Left ventricle myocardium inferior (tissue), 1 donor: ENCODE measurements around the gene TNRC18. TPM values are rescaled to one million over a fixed set of nuclear protein-coding genes. Genes with fewer than 3 reads are reported as not detected.

Source experiments
- DNase-seq: peaks from one replicate; pipeline ENCODE4 v3.0.0-alpha.2; 2020
- H3K27ac ChIP-seq: fragments of 200-600 bp; replicated peaks from 2 replicates; pipeline ENCODE4 v1.8.0; 2021
- H3K27me3 ChIP-seq: fragments of 200-600 bp; 2 replicates; pipeline ENCODE4 v1.8.0; 2021; ENCODE audit warnings: low read depth
- H3K36me3 ChIP-seq: fragments of 200-600 bp; 2 replicates; pipeline ENCODE4 v1.8.0; 2021
- H3K4me1 ChIP-seq: fragments of 200-600 bp; 2 replicates; pipeline ENCODE4 v1.8.0; 2021
- H3K4me3 ChIP-seq: fragments of 200-600 bp; 2 replicates; pipeline ENCODE4 v1.8.0; 2021; ENCODE audit warnings: mild to moderate bottlenecking, moderate library complexity
- H3K9me3 ChIP-seq: fragments of 200-600 bp; replicated peaks from 2 replicates; pipeline ENCODE4 v1.8.0; 2021
- intact Hi-C: fragments of 100-400 bp; cut with micrococcal nuclease; formaldehyde crosslinking; loops from one replicate; pipeline ENCODE4 v1.11.0; 2022
- total RNA-seq: library from RNA; stranded (reverse); fragmentation: NEBNext Ultra II Directional; extraction: Animal tissue kit (Norgen Biotek cat#: 25700); gene quantifications from one replicate; pipeline ENCODE4 v1.2.1, GENCODE V29; 2021
- TF ChIP-seq, protein P1 (sequence below): fragments of 200-600 bp; IDR thresholded peaks from 2 replicates; pipeline ENCODE4 v1.8.0; 2021; ENCODE audit warnings: antibody characterized with exemption, mild to moderate bottlenecking, borderline replicate concordance
- donor health status: DM: no; HTN: yes; CAD: no; lungs with severe emphysema.

The TNRC18 gene
- total RNA-seq, 1 donor from 2014 or later, result 27.7 TPM

DNA sequence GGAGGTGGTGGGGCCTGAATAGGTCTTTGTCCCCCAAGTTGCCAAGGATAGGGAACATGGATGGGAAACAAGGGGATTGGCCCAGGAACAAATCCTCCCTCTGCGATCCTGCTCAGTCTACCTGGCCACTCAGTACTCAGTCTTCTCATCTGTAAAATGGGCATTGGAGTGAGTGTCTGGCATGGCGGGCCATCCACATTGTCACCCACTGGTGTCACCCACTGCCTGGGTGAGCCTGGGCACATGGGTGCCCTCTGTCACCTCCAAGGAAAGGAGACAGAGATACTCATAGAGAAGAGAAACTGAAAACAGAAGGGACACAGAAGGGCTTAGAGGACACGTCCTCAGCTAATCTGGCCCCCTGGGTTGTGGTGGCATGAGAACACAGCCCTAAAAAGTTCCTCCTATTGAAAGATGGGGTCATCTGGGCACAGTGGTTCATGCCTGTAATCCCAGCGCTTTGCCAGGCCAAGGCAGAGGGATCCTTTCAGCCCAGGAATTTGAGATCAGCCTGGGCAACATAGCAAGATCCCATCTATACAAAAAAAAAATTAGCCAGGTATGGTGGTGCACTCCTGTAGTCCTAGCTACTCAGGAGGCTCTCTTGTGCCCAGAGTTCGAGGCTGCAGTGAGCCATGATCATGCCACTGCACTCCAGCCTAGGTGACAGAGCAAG lies 12.5 kb upstream of the TNRC18 start:
- no peak for DNase-seq
- Histone ChIP-seq H3K27ac (no peak overlapping the region), H3K4me1 (peaks cover 14% of the 10 kb centered on the region), H3K36me3 (peaks cover 5% of the 10 kb centered on the region), H3K27me3 (no peaks in the 10 kb centered on the region), H3K9me3 (peaks cover 16% of the 10 kb centered on the region), H3K4me3 (no peak overlapping the region)
- intact Hi-C loops, result no loop called here
- TF ChIP-seq, protein P1, sequence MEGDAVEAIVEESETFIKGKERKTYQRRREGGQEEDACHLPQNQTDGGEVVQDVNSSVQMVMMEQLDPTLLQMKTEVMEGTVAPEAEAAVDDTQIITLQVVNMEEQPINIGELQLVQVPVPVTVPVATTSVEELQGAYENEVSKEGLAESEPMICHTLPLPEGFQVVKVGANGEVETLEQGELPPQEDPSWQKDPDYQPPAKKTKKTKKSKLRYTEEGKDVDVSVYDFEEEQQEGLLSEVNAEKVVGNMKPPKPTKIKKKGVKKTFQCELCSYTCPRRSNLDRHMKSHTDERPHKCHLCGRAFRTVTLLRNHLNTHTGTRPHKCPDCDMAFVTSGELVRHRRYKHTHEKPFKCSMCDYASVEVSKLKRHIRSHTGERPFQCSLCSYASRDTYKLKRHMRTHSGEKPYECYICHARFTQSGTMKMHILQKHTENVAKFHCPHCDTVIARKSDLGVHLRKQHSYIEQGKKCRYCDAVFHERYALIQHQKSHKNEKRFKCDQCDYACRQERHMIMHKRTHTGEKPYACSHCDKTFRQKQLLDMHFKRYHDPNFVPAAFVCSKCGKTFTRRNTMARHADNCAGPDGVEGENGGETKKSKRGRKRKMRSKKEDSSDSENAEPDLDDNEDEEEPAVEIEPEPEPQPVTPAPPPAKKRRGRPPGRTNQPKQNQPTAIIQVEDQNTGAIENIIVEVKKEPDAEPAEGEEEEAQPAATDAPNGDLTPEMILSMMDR, result no peak

DNA sequence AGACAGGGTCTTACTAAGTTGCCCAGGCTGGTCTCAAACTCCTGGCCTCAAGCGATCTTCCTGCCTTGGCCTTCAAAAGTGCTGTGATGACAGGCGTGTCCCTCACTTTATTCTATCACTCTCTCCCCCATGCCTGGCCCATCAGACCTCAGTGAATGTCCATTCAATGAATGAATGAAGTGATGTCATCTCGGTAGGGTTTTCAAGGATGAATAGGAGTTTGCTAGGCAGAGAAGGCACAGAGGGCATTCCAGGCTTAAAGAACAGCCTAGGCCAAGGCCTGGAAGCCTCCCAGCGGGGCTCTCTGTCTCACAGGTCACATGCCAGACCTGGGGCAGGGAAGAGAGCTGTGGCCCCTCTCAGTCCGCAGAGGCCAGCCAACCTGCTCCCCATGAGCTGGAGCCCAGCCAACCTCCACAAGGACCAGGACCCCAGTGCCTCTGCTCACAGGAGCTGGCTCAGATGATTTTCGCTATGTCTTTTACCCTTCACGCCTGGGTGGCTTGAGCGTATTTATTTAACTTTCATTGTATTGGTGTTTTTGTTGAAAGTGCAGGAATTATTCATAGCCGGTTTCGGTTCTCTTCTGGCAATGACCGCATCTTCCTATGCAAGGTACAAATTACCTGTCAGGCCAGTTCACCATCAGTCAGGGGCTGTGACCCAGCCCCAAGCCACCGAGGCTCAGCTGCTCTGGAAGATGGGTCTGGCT lies 11.8 kb upstream of the TNRC18 start:
- intact Hi-C loops, result no loop called here
- TF ChIP-seq, protein P1, result no peak
- H3K27me3 ChIP-seq, result no peaks in the 10 kb centered on the region
- no peak for DNase-seq
- H3K27ac ChIP-seq, result no peak overlapping the region
- no peak overlapping the region for H3K4me3 ChIP-seq
- H3K9me3 ChIP-seq, result peaks cover 16% of the 10 kb centered on the region
- peaks cover 5% of the 10 kb centered on the region for H3K36me3 ChIP-seq
- H3K4me1 ChIP-seq, result peaks cover 16% of the 10 kb centered on the region

DNA sequence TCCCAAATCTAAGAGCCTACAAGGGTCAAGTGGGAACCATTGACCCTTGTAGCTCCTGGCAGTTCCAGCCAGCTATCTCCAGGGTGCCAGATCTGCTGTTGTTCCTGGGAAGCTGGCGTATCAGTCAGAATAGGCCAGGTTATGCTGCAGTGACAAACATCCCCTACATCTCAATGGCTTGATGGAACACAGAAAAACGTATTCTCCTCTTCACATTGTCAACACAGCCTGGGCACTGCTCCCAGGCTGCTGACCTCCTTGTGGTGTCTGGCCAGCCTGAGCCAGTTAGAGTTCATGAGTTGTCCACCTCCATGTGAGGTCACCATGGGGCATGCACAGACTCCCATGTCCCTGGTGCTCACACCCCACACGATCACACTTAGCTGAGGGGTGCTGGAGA lies 9.5 kb upstream of the TNRC18 start:
- H3K36me3 ChIP-seq, result peaks cover 5% of the 10 kb centered on the region
- TF ChIP-seq, protein P1, result no peak
- no peak overlapping the region for H3K27ac ChIP-seq
- H3K27me3 ChIP-seq, result no peaks in the 10 kb centered on the region
- DNase-seq, result no peak
- no peak overlapping the region for H3K4me3 ChIP-seq
- intact Hi-C loops, result no loop called here
- peaks cover 32% of the 10 kb centered on the region for H3K4me1 ChIP-seq
- peaks cover 16% of the 10 kb centered on the region for H3K9me3 ChIP-seq

DNA sequence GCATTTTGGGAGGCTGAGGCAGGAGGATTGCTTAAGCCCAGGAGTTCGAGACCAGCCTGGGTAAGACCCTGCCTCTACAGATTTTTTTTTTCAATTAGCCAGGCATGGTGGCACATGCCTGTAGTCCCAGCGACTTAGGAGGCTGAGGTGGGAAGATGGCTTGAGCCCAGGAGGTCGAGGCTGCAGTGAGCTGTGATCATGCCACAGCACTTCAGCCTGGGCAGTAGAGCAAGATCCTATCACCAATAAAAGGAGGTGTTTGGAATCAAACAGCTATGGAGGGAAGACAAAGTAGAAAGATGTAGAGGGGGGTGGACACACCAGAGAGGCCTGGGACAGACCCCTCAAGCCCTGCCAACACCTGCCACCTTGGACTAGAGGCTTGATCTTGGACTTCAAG lies 9.1 kb upstream of the TNRC18 start:
- Histone ChIP-seq H3K4me3 (no peak overlapping the region), H3K4me1 (peaks cover 32% of the 10 kb centered on the region), H3K27ac (no peak overlapping the region), H3K27me3 (no peaks in the 10 kb centered on the region), H3K9me3 (peaks cover 14% of the 10 kb centered on the region), H3K36me3 (peaks cover 5% of the 10 kb centered on the region)
- DNase-seq, result no peak
- intact Hi-C loops, result no loop called here
- TF ChIP-seq, protein P1, result no peak

DNA sequence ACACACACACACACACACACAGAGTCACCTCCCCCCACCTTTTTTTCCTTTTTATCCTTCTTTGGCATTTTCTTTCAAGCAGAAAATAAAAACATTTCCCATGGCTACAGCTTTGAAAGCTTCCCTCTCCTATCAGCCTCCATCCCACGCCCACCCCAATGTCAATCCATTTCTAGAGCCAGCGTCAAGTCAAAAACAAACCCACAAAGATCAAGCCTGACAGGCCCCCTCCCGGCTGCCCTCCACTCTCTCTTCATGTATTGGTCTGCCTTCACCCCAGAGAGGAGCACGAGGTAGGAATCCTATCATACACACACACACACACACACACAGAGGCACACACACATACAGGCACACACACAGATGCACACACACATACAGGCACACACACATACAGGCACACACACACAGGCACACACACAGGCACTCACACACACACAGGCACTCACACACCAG lies 8.0 kb upstream of the TNRC18 start:
- Histone ChIP-seq H3K4me1 (peaks cover 37% of the 10 kb centered on the region), H3K9me3 (peaks cover 7% of the 10 kb centered on the region), H3K27ac (no peak overlapping the region), H3K36me3 (peaks cover 5% of the 10 kb centered on the region), H3K27me3 (no peaks in the 10 kb centered on the region), H3K4me3 (no peak overlapping the region)
- TF ChIP-seq, protein P1, result no peak
- DNase-seq, result no peak
- intact Hi-C loops, result no loop called here
